Smooth muscle cell (in vitro differentiated cells): ENCODE results near the gene RPL36AL. TPM values are rescaled to one million over a fixed set of nuclear protein-coding genes. Genes with fewer than 3 reads are reported as not detected.

Source experiments
- DNase-seq: peaks from one replicate; lab custom pipeline; 2025; ENCODE audit not compliant: unreplicated experiment; lab: John Stamatoyannopoulos, UW
- H2AFZ ChIP-seq: fragments of 200-600 bp; sonication (generic); 2 replicates; pipeline ENCODE4 v1.6.0; 2016; ENCODE audit warnings: antibody characterized with exemption, low read depth, mild to moderate bottlenecking
- H3F3A ChIP-seq: fragments of 200-600 bp; sonication (generic); 2 replicates; pipeline ENCODE4 v1.6.0; 2017; ENCODE audit warnings: antibody characterized with exemption, low read depth
- H3K27ac ChIP-seq: fragments of 200-600 bp; sonication (generic); 2 replicates; pipeline ENCODE4 v1.5.1; 2016; ENCODE audit warnings: low read depth, mild to moderate bottlenecking
- H3K27me3 ChIP-seq: fragments of 200-600 bp; sonication (generic); 2 replicates; pipeline ENCODE4 v1.6.1; 2016; ENCODE audit warnings: low read depth, mild to moderate bottlenecking
- H3K36me3 ChIP-seq: fragments of 200-600 bp; sonication (generic); 2 replicates; pipeline ENCODE4 v1.5.1; 2016; ENCODE audit warnings: low read depth
- H3K4me1 ChIP-seq: fragments of 200-600 bp; sonication (generic); 2 replicates; pipeline ENCODE4 v1.5.1; 2016; ENCODE audit warnings: low read depth
- H3K4me2 ChIP-seq: fragments of 200-600 bp; sonication (generic); 2 replicates; pipeline ENCODE4 v1.6.0; 2016; ENCODE audit warnings: mild to moderate bottlenecking
- H3K4me3 ChIP-seq: fragments of 200-600 bp; sonication (generic); 2 replicates; pipeline ENCODE4 v1.5.1; 2016; ENCODE audit warnings: mild to moderate bottlenecking
- H3K79me2 ChIP-seq: fragments of 200-600 bp; sonication (generic); 2 replicates; pipeline ENCODE4 v1.6.0; 2016; ENCODE audit warnings: low read depth, mild to moderate bottlenecking
- H3K9ac ChIP-seq: fragments of 200-600 bp; sonication (generic); 2 replicates; pipeline ENCODE4 v1.6.0; 2016; ENCODE audit warnings: low read depth
- H3K9me3 ChIP-seq: fragments of 200-600 bp; sonication (generic); replicated peaks from 2 replicates; pipeline ENCODE4 v1.5.1; 2016; ENCODE audit warnings: low read depth
- H4K20me1 ChIP-seq: fragments of 200-600 bp; sonication (generic); 2 replicates; pipeline ENCODE4 v1.6.0; 2016; ENCODE audit warnings: low read depth
- WGBS: methylation state at CpG from one replicate; pipeline ENCODE4 v1.1.7; 2016; ENCODE audit warnings: low lambda C conversion rate; 5-methylcytosine and 5-hydroxymethylcytosine counted together
- polyA plus RNA-seq: library from polyadenylated mRNA; unstranded; fragments of >200 nt; fragmentation: Nextera tagmentation; extraction: Ambion mirVana; gene quantifications from 2 replicates; pipeline ENCODE4 v1.2.1, GENCODE V29; 2016
- total RNA-seq: library from RNA; depleted of rRNA; stranded (reverse); fragments of >200 nt; gene quantifications from 2 replicates; pipeline ENCODE4 v1.2.3, GENCODE V29; 2014
- TF ChIP-seq, protein P1 (sequence below): fragments of 200-600 bp; sonication (generic); IDR thresholded peaks from 2 replicates; pipeline ENCODE4 v1.5.1; 2017; ENCODE audit warnings: borderline replicate concordance, mild to moderate bottlenecking, antibody characterized with exemption; ENCODE audit not compliant: insufficient read depth, poor library complexity, severe bottlenecking

RPL36AL gene
- total and polyA plus RNA-seq, 2 experiments from 2014 or later: 228 to 279 TPM

DNA sequence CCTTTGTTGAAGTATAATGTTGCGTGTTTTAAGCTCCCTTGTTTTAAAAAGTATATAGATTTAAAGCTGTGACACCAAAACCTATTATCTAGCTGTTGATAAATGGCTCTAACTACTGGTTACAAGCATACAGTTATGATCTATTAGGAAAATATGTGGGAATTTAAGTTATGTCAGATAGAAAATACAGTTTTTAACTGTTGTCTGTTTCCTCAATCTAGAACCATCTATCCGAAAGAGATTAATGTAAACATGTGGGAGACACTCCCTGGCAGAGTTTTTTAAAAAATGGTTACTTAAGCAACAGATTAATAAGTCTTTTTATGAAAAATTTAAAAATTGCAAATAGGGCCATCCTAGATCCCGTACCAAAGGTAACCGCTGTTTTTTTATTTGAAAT, 8.2 kb downstream of the RPL36AL start:
- Histone ChIP-seq H3K9ac (no peak overlapping the region), H3K27ac (no peak overlapping the region), H3K4me2 (no peak overlapping the region), H3K27me3 (no peaks in the 10 kb centered on the region), H3K79me2 (no peaks in the 10 kb centered on the region), H4K20me1 (peaks cover 5% of the 10 kb centered on the region), H2AFZ (no peak overlapping the region), H3K4me3 (no peak overlapping the region), H3F3A (no peaks in the 10 kb centered on the region), H3K9me3 (no peaks in the 10 kb centered on the region), H3K4me1 (no peaks in the 10 kb centered on the region), H3K36me3 (no peaks in the 10 kb centered on the region)
- WGBS: 82% methylated on average over 4 of the region's 4 CpGs
- TF ChIP-seq, protein P1, sequence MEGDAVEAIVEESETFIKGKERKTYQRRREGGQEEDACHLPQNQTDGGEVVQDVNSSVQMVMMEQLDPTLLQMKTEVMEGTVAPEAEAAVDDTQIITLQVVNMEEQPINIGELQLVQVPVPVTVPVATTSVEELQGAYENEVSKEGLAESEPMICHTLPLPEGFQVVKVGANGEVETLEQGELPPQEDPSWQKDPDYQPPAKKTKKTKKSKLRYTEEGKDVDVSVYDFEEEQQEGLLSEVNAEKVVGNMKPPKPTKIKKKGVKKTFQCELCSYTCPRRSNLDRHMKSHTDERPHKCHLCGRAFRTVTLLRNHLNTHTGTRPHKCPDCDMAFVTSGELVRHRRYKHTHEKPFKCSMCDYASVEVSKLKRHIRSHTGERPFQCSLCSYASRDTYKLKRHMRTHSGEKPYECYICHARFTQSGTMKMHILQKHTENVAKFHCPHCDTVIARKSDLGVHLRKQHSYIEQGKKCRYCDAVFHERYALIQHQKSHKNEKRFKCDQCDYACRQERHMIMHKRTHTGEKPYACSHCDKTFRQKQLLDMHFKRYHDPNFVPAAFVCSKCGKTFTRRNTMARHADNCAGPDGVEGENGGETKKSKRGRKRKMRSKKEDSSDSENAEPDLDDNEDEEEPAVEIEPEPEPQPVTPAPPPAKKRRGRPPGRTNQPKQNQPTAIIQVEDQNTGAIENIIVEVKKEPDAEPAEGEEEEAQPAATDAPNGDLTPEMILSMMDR: no peak
- DNase-seq: no peak

DNA sequence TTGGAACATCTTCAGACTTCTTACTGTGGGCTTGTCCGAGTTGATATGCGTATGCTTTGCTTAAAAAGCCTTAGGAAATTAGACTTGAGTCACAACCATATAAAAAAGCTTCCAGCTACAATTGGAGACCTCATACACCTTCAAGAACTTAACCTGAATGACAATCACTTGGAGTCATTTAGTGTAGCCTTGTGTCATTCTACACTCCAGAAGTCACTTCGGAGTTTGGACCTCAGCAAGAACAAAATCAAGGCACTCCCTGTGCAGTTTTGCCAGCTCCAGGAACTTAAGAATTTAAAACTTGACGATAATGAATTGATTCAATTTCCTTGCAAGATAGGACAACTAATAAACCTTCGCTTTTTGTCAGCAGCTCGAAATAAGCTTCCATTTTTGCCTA, 12.8 kb downstream of the RPL36AL start:
- Histone ChIP-seq H3K36me3 (no peaks in the 10 kb centered on the region), H3K4me1 (no peaks in the 10 kb centered on the region), H3K9ac (no peak overlapping the region), H3K27me3 (no peaks in the 10 kb centered on the region), H4K20me1 (no peaks in the 10 kb centered on the region), H3K4me2 (no peak overlapping the region), H3K27ac (no peak overlapping the region), H2AFZ (no peak overlapping the region), H3K4me3 (no peak overlapping the region), H3F3A (no peaks in the 10 kb centered on the region), H3K79me2 (no peaks in the 10 kb centered on the region), H3K9me3 (no peaks in the 10 kb centered on the region)
- WGBS: 80% methylated on average over 6 of the region's 6 CpGs
- TF ChIP-seq, protein P1: no peak
- no peak for DNase-seq

DNA sequence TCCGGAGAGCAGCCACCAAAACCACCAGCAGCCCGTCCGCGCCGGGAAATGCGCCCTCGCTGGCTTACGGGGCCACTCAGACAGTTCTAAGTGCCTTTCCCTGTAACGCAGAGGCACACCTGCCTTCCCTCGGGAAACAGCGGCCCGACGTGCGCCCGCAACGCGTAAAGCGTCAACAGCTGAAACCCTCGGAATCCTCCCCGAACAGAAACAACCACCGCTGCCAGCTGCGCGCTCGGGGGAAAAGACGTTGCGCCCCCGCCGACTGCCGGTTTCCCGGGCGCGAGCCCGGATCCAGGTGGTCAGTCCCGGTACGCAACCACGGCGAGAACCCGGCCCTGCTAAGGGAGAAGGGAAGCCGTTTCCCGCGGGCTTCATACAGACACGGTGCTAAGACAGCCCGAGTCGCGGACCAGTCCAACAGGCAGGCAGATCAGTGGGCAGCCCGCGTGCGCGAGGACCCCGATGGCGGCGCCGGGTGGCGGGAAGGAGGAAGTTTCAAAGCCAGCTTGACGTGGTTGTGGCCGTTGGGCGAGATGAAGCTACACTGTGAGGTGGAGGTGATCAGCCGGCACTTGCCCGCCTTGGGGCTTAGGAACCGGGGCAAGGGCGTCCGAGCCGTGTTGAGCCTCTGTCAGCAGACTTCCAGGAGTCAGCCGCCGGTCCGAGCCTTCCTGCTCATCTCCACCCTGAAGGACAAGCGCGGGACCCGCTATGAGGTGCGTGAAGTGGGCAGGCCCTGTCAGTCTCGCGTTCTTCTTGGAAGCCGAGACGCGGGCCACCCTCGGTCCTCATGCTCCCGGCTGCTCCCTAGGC, 21.7 kb downstream of the RPL36AL start, which contains the start of gene LRR1:
TSS of gene LRR1 (plus strand) at position 456 of the 816 bp plus-strand sequence. CDS start at position 537, 81 bp downstream.
- Histone ChIP-seq H3F3A (peaks cover 5% of the 10 kb centered on the region), H3K36me3 (no peaks in the 10 kb centered on the region), H3K9me3 (no peaks in the 10 kb centered on the region), H3K4me2 (peak within 1 kb of the TSS; percentile 100), H3K4me1 (no peaks in the 10 kb centered on the region), H3K27ac (peak within 1 kb of the TSS; percentile 86), H3K27me3 (no peaks in the 10 kb centered on the region), H2AFZ (peak within 1 kb of the TSS; percentile 98), H3K4me3 (peak within 1 kb of the TSS; percentile 79), H3K79me2 (peaks cover 7% of the 10 kb centered on the region), H4K20me1 (no peaks in the 10 kb centered on the region), H3K9ac (peak within 1 kb of the TSS; percentile 88)
- TF ChIP-seq, protein P1: no peak
- peak; percentile 57 for DNase-seq
- WGBS: under 1% methylated on average over 77 of the region's 77 CpGs

DNA sequence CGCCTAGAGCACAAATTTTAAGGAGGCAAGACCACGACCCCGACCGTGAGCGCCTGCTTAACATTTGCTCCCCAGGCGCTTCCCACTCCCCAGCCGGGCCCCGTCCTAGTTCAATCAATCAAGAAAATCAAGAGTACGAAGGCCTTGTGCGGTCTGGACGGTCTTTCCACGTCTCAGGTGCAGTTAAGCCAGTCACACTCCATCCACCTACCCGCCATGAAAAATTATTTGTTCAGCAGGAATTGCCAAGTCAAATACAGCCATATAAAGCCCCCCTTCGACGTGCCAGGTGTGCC, 22.3 kb downstream of the RPL36AL start:
- WGBS: 2% methylated on average over 15 of the region's 15 CpGs
- peak overlapping the region; percentile 88 for H3K9ac ChIP-seq
- H3K4me3 ChIP-seq: peak overlapping the region; percentile 79
- no peaks in the 10 kb centered on the region for H4K20me1 ChIP-seq
- H3K79me2 ChIP-seq: peaks cover 7% of the 10 kb centered on the region
- no peaks in the 10 kb centered on the region for H3K4me1 ChIP-seq
- H3K9me3 ChIP-seq: no peaks in the 10 kb centered on the region
- peaks cover 5% of the 10 kb centered on the region for H3F3A ChIP-seq
- TF ChIP-seq, protein P1: no peak
- peak overlapping the region; percentile 86 for H3K27ac ChIP-seq
- peak overlapping the region; percentile 98 for H2AFZ ChIP-seq
- no peak for DNase-seq
- H3K4me2 ChIP-seq: peak overlapping the region; percentile 100
- no peaks in the 10 kb centered on the region for H3K27me3 ChIP-seq
- no peaks in the 10 kb centered on the region for H3K36me3 ChIP-seq
